Osteoblast (primary cell): ENCODE results near the gene LMOD3. TPM values are rescaled to one million over a fixed set of nuclear protein-coding genes. Genes with fewer than 3 reads are reported as not detected.

Experiments used
- DNase-seq: peaks from one replicate; pipeline ENCODE4 v3.0.0; 2011; ENCODE audit warnings: low spot score, mixed read lengths; ENCODE audit not compliant: insufficient read length; ENCODE audit errors: missing footprints
- H2AFZ ChIP-seq: 2 replicates; pipeline ENCODE4 v1.6.0; 2011; ENCODE audit warnings: mild to moderate bottlenecking, low read length
- H3K27ac ChIP-seq: 2 replicates; pipeline ENCODE4 v1.5.1; 2011; ENCODE audit warnings: mild to moderate bottlenecking, low read depth, low read length, moderate library complexity
- H3K27me3 ChIP-seq: 2 replicates; pipeline ENCODE4 v1.6.0; 2012; ENCODE audit warnings: mild to moderate bottlenecking, control low read depth, inconsistent platforms, low read length, moderate library complexity; ENCODE audit not compliant: insufficient read depth
- H3K36me3 ChIP-seq: 2 replicates; pipeline ENCODE4 v1.5.1; 2011; ENCODE audit warnings: mild to moderate bottlenecking, low read length, control low read depth, moderate library complexity; ENCODE audit not compliant: insufficient read depth
- H3K4me1 ChIP-seq: 2 replicates; pipeline ENCODE4 v1.5.1; 2011; ENCODE audit warnings: mild to moderate bottlenecking, low read length, control low read depth, moderate library complexity; ENCODE audit not compliant: insufficient read depth
- H3K4me2 ChIP-seq: 2 replicates; pipeline ENCODE4 v1.6.0; 2011; ENCODE audit warnings: mild to moderate bottlenecking, low read length; ENCODE audit not compliant: insufficient read depth
- H3K4me3 ChIP-seq: fragments of 200-600 bp; sonication (generic); 3 replicates; pipeline ENCODE4 v1.5.1; 2012; ENCODE audit warnings: mild to moderate bottlenecking, low read length, inconsistent platforms; ENCODE audit not compliant: insufficient read depth
- H3K79me2 ChIP-seq: 2 replicates; pipeline ENCODE4 v1.6.0; 2012; ENCODE audit warnings: mild to moderate bottlenecking, low read length, control low read depth, inconsistent platforms; ENCODE audit not compliant: insufficient read depth
- H3K9me3 ChIP-seq: 2 replicates; pipeline ENCODE4 v1.5.1; 2011; ENCODE audit warnings: low read depth, low read length, control low read depth
- H4K20me1 ChIP-seq: 2 replicates; pipeline ENCODE4 v1.6.0; 2012; ENCODE audit warnings: mild to moderate bottlenecking, low read length, control low read depth; ENCODE audit not compliant: insufficient read depth
- total RNA-seq: library from RNA; depleted of rRNA; stranded (reverse); fragments of >200 nt; gene quantifications from 2 replicates; pipeline ENCODE4 v1.2.3, GENCODE V29; 2012
- TF ChIP-seq, protein P1 (sequence below): IDR thresholded peaks from 2 replicates; pipeline ENCODE4 v1.5.1; 2011; ENCODE audit warnings: mild to moderate bottlenecking, low read depth, low read length, moderate library complexity; ENCODE audit errors: extremely low read depth

The LMOD3 gene
- total RNA-seq, 1 donor = not detected

GRCh38 chr3:69137412-69137811 is 15.0 kb upstream of the LMOD3 start:
- no peak overlapping the region for H3K27ac ChIP-seq
- H3K4me3 ChIP-seq = no peak overlapping the region
- H3K9me3 ChIP-seq = no peaks in the 10 kb centered on the region
- H3K4me2 ChIP-seq = no peak overlapping the region
- H3K36me3 ChIP-seq = no peaks in the 10 kb centered on the region
- no peaks in the 10 kb centered on the region for H4K20me1 ChIP-seq
- H3K27me3 ChIP-seq = peaks cover 9% of the 10 kb centered on the region
- TF ChIP-seq, protein P1, sequence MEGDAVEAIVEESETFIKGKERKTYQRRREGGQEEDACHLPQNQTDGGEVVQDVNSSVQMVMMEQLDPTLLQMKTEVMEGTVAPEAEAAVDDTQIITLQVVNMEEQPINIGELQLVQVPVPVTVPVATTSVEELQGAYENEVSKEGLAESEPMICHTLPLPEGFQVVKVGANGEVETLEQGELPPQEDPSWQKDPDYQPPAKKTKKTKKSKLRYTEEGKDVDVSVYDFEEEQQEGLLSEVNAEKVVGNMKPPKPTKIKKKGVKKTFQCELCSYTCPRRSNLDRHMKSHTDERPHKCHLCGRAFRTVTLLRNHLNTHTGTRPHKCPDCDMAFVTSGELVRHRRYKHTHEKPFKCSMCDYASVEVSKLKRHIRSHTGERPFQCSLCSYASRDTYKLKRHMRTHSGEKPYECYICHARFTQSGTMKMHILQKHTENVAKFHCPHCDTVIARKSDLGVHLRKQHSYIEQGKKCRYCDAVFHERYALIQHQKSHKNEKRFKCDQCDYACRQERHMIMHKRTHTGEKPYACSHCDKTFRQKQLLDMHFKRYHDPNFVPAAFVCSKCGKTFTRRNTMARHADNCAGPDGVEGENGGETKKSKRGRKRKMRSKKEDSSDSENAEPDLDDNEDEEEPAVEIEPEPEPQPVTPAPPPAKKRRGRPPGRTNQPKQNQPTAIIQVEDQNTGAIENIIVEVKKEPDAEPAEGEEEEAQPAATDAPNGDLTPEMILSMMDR = no peak
- H3K79me2 ChIP-seq = no peaks in the 10 kb centered on the region
- DNase-seq = no peak
- H2AFZ ChIP-seq = no peak overlapping the region
- no peaks in the 10 kb centered on the region for H3K4me1 ChIP-seq

DNA sequence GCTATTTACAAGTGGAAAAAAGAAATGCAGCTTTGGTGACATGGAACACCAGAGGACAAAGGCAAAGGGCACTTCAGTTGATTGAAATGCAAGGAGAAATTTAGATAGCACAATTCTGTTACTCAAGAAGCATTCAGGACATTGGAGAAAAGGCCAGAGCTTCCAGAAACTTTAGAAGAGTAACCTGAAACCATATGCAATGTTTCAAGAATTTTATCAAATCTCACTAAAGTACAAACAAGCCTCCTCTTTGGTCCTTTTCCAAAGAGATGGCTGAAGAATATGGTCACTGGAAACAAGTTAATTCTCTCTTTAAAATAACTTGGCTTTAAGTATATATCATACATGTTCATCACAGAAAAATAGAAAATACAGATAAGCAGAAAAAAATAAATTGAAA is 14.6 kb upstream of the LMOD3 start:
- Histone ChIP-seq H4K20me1 (no peaks in the 10 kb centered on the region), H2AFZ (no peak overlapping the region), H3K27me3 (peaks cover 9% of the 10 kb centered on the region), H3K36me3 (no peaks in the 10 kb centered on the region), H3K9me3 (no peaks in the 10 kb centered on the region), H3K4me3 (no peak overlapping the region), H3K79me2 (no peaks in the 10 kb centered on the region), H3K4me2 (no peak overlapping the region), H3K27ac (no peak overlapping the region), H3K4me1 (no peaks in the 10 kb centered on the region)
- no peak for DNase-seq
- TF ChIP-seq, protein P1 = no peak

GRCh38 chr3:69130689-69131088 is 8.3 kb upstream of the LMOD3 start:
- no peak overlapping the region for H3K27ac ChIP-seq
- H3K79me2 ChIP-seq = no peaks in the 10 kb centered on the region
- no peaks in the 10 kb centered on the region for H3K36me3 ChIP-seq
- no peak for DNase-seq
- no peak overlapping the region for H3K4me2 ChIP-seq
- H3K4me3 ChIP-seq = no peak overlapping the region
- no peak overlapping the region for H2AFZ ChIP-seq
- no peaks in the 10 kb centered on the region for H3K4me1 ChIP-seq
- H3K9me3 ChIP-seq = no peaks in the 10 kb centered on the region
- peaks cover 12% of the 10 kb centered on the region for H3K27me3 ChIP-seq
- TF ChIP-seq, protein P1 = no peak
- H4K20me1 ChIP-seq = no peaks in the 10 kb centered on the region

DNA sequence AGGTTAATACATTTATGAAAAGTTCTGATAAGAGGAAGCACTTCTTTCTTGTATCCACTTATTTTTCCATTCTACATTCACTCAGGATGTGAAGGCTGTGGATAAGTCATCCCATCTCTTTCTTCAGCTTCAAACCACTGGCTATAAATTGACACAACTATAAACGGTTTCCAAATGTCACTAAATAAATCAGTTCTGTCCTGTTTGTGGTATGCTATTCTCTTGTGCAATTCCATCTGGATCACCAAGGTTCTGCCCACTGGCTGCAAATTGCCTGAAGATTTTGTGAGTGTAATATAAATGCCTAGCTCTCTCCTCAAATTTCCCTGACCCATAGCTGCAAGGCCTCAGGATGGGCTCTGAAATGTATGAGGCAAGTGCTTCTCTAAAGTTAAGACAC is 7.1 kb upstream of the LMOD3 start:
- H3K4me2 ChIP-seq = no peak overlapping the region
- no peak for DNase-seq
- H3K27ac ChIP-seq = no peak overlapping the region
- H3K4me3 ChIP-seq = no peak overlapping the region
- no peaks in the 10 kb centered on the region for H3K79me2 ChIP-seq
- H3K27me3 ChIP-seq = peaks cover 12% of the 10 kb centered on the region
- H2AFZ ChIP-seq = no peak overlapping the region
- no peaks in the 10 kb centered on the region for H3K4me1 ChIP-seq
- H3K36me3 ChIP-seq = no peaks in the 10 kb centered on the region
- H3K9me3 ChIP-seq = no peaks in the 10 kb centered on the region
- TF ChIP-seq, protein P1 = no peak
- H4K20me1 ChIP-seq = no peaks in the 10 kb centered on the region
